Panc1 (cell line): ENCODE measurements around the gene OR2G3.

Source experiments
- CTCF ChIP-seq: fragments of 450-650 bp; IDR thresholded peaks from 2 replicates; pipeline ENCODE4 v1.5.1; 2017; ENCODE audit warnings: mild to moderate bottlenecking
- POLR2AphosphoS5 ChIP-seq: IDR thresholded peaks from 2 replicates; pipeline ENCODE4 v1.6.1; 2012; ENCODE audit warnings: mild to moderate bottlenecking, low read depth, low read length, moderate library complexity
- TF ChIP-seq, protein P1 (sequence below), 2 experiments: IDR thresholded peaks; 2 replicates each; pipeline ENCODE4 v1.6.1; 2011 to 2012; ENCODE audit warnings: low read depth in 2 of 2, control low read depth in 1 of 2, low read length in 1 of 2, mild to moderate bottlenecking in 1 of 2, moderate library complexity in 1 of 2; ENCODE audit not compliant: insufficient read depth in 1 of 2

- no peak for TF ChIP-seq CTCF
- TF ChIP-seq, protein P1, sequence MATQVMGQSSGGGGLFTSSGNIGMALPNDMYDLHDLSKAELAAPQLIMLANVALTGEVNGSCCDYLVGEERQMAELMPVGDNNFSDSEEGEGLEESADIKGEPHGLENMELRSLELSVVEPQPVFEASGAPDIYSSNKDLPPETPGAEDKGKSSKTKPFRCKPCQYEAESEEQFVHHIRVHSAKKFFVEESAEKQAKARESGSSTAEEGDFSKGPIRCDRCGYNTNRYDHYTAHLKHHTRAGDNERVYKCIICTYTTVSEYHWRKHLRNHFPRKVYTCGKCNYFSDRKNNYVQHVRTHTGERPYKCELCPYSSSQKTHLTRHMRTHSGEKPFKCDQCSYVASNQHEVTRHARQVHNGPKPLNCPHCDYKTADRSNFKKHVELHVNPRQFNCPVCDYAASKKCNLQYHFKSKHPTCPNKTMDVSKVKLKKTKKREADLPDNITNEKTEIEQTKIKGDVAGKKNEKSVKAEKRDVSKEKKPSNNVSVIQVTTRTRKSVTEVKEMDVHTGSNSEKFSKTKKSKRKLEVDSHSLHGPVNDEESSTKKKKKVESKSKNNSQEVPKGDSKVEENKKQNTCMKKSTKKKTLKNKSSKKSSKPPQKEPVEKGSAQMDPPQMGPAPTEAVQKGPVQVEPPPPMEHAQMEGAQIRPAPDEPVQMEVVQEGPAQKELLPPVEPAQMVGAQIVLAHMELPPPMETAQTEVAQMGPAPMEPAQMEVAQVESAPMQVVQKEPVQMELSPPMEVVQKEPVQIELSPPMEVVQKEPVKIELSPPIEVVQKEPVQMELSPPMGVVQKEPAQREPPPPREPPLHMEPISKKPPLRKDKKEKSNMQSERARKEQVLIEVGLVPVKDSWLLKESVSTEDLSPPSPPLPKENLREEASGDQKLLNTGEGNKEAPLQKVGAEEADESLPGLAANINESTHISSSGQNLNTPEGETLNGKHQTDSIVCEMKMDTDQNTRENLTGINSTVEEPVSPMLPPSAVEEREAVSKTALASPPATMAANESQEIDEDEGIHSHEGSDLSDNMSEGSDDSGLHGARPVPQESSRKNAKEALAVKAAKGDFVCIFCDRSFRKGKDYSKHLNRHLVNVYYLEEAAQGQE (IDR thresholded peaks at IDR 0.05; ENCODE audit: insufficient read depth in 1 of 2, low read depth in 2 of 2, low read length in 1 of 2) = no peak
- no peak for TF ChIP-seq POLR2AphosphoS5
Observed at GRCh38 chr1:247614625-247615024, 9.2 kb downstream of the OR2G3 start.
